Naive thymus-derived CD4-positive, alpha-beta T cell (primary cell): ENCODE data around the gene LYST. TPM values are rescaled to one million over a fixed set of nuclear protein-coding genes. Genes with fewer than 3 reads are reported as not detected.

Source experiments
- ATAC-seq: fragments of 150-1000 bp; cut with Tn5 transposase; 2 replicates; pipeline ENCODE4 v1.10.0; 2021; ENCODE audit warnings: mild to moderate bottlenecking, moderate library complexity
- CTCF ChIA-PET: fragments of 350-600 bp; sonication (Branson Sonifier 250); formaldehyde crosslinking; loops from one replicate; lab custom pipeline; 2021; ENCODE audit warnings: antibody characterized with exemption; lab: Charles Lee
- POLR2A ChIA-PET: fragments of 350-600 bp; sonication (Branson Sonifier 250); formaldehyde crosslinking; loops from one replicate; lab custom pipeline; 2021; ENCODE audit warnings: antibody characterized with exemption, inconsistent platforms; lab: Charles Lee
- DNase-seq, 9 donors: peaks; one replicate each; pipeline versions ENCODE4 v3.0.0 to v3.0.0-alpha.2; 2020 to 2022; ENCODE audit warnings: mixed read lengths in 1 of 9
- H3K27ac ChIP-seq: one replicate; pipeline ENCODE4 v1.7.0; 2013; ENCODE audit warnings: mild to moderate bottlenecking, low read depth, low read length, moderate library complexity
- H3K27me3 ChIP-seq, 2 donors: one replicate each; pipeline ENCODE4 v1.7.0; 2013; ENCODE audit warnings: low read length in 2 of 2, mild to moderate bottlenecking in 2 of 2, moderate library complexity in 2 of 2; ENCODE audit not compliant: control insufficient read depth in 2 of 2, insufficient read depth in 2 of 2
- H3K36me3 ChIP-seq, 3 experiments: 1 replicate in 2 of 3; 2 replicates in 1 of 3; pipeline ENCODE4 v1.7.0; 2013; ENCODE audit warnings: low read length in 3 of 3, mild to moderate bottlenecking in 3 of 3, moderate library complexity in 1 of 3; ENCODE audit not compliant: insufficient read depth in 3 of 3, control insufficient read depth in 2 of 3
- H3K4me1 ChIP-seq, 2 donors: one replicate each; pipeline ENCODE4 v1.7.0; 2013; ENCODE audit warnings: low read length in 2 of 2, mild to moderate bottlenecking in 2 of 2, moderate library complexity in 1 of 2; ENCODE audit not compliant: control insufficient read depth in 2 of 2, insufficient read depth in 2 of 2
- H3K4me3 ChIP-seq: 2 replicates; pipeline ENCODE4 v1.7.0; 2013; ENCODE audit warnings: mild to moderate bottlenecking, low read length
- H3K9me3 ChIP-seq, 3 experiments: 1 replicate in 2 of 3; 2 replicates in 1 of 3; pipeline ENCODE4 v1.7.0; 2013; ENCODE audit warnings: low read length in 3 of 3; ENCODE audit not compliant: control insufficient read depth in 2 of 3
- H3K27ac Mint-ChIP-seq, 9 donors: one replicate each; pipeline ENCODE4 v1.8.0; 2020 to 2022; ENCODE audit warnings: mixed read lengths in 9 of 9, mild to moderate bottlenecking in 8 of 9, moderate library complexity in 5 of 9, inconsistent platforms in 2 of 9
- H3K27me3 Mint-ChIP-seq, 5 donors: one replicate each; pipeline ENCODE4 v1.8.0; 2021 to 2022; ENCODE audit warnings: mixed read lengths in 5 of 5, mild to moderate bottlenecking in 1 of 5
- H3K36me3 Mint-ChIP-seq, 5 donors: one replicate each; pipeline ENCODE4 v1.8.0; 2020 to 2022; ENCODE audit warnings: mixed read lengths in 5 of 5, mild to moderate bottlenecking in 3 of 5, inconsistent platforms in 1 of 5
- H3K4me1 Mint-ChIP-seq, 7 donors: one replicate each; pipeline ENCODE4 v1.8.0; 2020 to 2022; ENCODE audit warnings: mixed read lengths in 7 of 7, mild to moderate bottlenecking in 3 of 7, inconsistent platforms in 1 of 7
- H3K4me3 Mint-ChIP-seq, 10 donors: one replicate each; pipeline ENCODE4 v1.8.0; 2020 to 2022; ENCODE audit warnings: mild to moderate bottlenecking in 10 of 10, mixed read lengths in 10 of 10, moderate library complexity in 6 of 10, inconsistent platforms in 2 of 10
- H3K9me3 Mint-ChIP-seq, 11 donors: one replicate each; pipeline ENCODE4 v1.8.0; 2020 to 2022; ENCODE audit warnings: mixed read lengths in 11 of 11, mild to moderate bottlenecking in 4 of 11, inconsistent platforms in 1 of 11, moderate library complexity in 1 of 11
- intact Hi-C, 2 donors: fragments of 100-400 bp; cut with micrococcal nuclease; formaldehyde crosslinking; loops; one replicate each; pipeline ENCODE4 v1.15.1; 2023
- polyA plus RNA-seq, 2 donors: library from polyadenylated mRNA; unstranded; fragments of 300-500 nt; fragmentation: Illumina TruSeq; gene quantifications; one replicate each; pipeline ENCODE4 v1.2.3, GENCODE V29; 2021
- total RNA-seq, 6 experiments: library from RNA in 5 of 6; stranded (reverse) in 5 of 6; gene quantifications; 1 replicate in 5 of 6; 2 replicates in 1 of 6; pipeline ENCODE4 v1.2.3 and lab custom pipeline; 2021 to 2026

LYST gene
- total and polyA plus RNA-seq, 7 experiments from 2014 or later, result 5.7 to 98.1 (median 27.8) TPM

DNA sequence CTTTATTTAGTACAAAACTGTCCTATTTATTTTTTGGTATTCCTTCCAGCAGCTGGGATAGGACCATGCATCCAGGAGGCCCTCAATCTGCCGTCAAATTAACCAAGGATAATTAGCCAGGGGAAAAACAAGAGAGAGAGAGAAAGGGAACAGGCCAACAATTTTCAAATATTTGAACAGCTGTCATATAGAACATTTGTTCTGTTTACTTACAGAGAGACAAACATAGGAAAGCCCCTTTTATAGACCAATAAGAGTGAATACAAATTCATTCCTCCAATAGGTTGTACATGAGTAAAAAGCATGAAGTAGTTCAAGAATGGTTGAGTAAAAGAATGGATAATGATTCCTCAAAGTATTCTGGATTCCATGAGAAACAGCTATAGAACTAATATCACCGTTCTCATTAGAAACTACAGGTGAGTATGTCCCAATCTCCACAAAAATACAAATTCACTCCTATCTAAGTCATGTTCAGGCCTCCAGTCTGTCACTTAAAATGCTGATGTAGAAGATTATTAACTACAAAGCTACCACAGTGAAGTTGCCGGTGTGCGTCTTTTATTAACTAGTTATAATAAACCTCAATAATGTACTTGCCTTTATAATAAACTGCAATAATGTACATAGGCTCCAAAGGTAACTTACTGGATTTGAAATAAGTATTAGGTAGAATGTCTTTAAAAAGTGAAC lies 152.4 kb downstream of the LYST start:
- POLR2A ChIA-PET, result no interaction called here
- CTCF ChIA-PET, result no interaction called here
- Mint-ChIP-seq H3K27me3 (no peaks in the 10 kb centered on the region), H3K4me3 (no peak overlapping the region), H3K9me3 (no peaks in the 10 kb centered on the region), H3K36me3 (peaks cover 6 to 52% (median 13%) of the 10 kb centered on the region in 5 donors), H3K27ac (no peak overlapping the region), H3K4me1 (no peaks in the 10 kb centered on the region)
- Histone ChIP-seq H3K4me3 (no peak overlapping the region), H3K27ac (no peak overlapping the region), H3K27me3 (no peaks in the 10 kb centered on the region), H3K4me1 (no peaks in the 10 kb centered on the region), H3K9me3 (no peaks in the 10 kb centered on the region), H3K36me3 (peaks cover 0 to 19% (median 7%) of the 10 kb centered on the region in 3 experiments)
- no peak for DNase-seq
- no peak for ATAC-seq
- intact Hi-C loops, result no loop called here

DNA sequence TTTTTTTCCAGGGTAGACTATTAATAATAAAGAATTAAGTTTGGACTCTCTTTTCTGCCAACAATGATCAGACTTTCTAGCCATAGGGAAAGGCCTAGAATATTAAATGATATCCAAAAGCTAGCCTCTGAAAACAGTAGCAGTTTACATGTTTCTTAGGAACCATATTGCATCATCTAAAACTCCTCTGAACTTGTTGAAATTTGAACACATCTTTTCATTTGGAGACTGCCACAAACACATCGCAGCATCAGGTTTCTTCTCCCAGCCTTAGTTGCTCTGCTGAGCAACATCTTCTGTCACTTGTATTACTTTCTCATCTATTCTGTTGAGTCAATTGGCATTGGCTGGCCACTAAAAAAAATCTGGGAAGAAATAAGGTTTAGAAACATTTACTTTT lies 153.9 kb downstream of the LYST start:
- Mint-ChIP-seq H3K27me3 (no peaks in the 10 kb centered on the region), H3K27ac (peak overlapping the region in 1 of 9 donors; percentile 63), H3K4me1 (no peaks in the 10 kb centered on the region), H3K36me3 (peaks cover 6 to 62% (median 19%) of the 10 kb centered on the region in 5 donors), H3K4me3 (no peak overlapping the region), H3K9me3 (no peaks in the 10 kb centered on the region)
- ChIA-PET CTCF (interaction anchor here (0.9 kb wide), 1 partner anchor 18 kb away, joined by 5 read pairs; no protein-coding TSS in a partner anchor), POLR2A (no interaction called here)
- DNase-seq (no peak), ATAC-seq (no peak)
- intact Hi-C loops, result no loop called here
- H3K4me3 ChIP-seq, result no peak overlapping the region
- H3K9me3 ChIP-seq, result no peaks in the 10 kb centered on the region
- no peaks in the 10 kb centered on the region for H3K27me3 ChIP-seq
- peaks cover 5 to 26% (median 16%) of the 10 kb centered on the region in 3 experiments for H3K36me3 ChIP-seq
- no peak overlapping the region for H3K27ac ChIP-seq
- H3K4me1 ChIP-seq, result no peaks in the 10 kb centered on the region

DNA sequence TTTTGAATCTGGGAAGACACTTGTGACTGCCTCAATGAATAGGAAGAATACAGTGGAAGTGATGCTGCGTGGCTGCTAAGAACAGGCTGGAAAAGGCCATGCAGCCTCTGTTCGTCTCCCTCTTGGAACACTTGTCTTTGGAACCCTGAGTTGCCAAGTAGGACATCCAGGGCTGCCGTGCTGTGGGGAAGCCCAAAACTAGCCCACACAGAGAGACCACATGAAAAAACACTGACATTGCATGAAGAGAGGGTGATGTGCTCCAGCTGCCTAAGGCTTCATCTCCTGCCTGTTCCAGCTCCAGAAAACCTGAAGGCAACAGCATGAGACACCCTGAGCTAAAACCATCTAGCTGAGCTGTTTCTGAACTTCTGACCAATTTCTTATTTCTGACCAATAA lies 156.0 kb downstream of the LYST start:
- no peak overlapping the region for H3K4me3 Mint-ChIP-seq
- Histone ChIP-seq H3K27ac (no peak overlapping the region), H3K36me3 (peaks cover 7 to 29% (median 16%) of the 10 kb centered on the region in 3 experiments), H3K4me3 (no peak overlapping the region), H3K27me3 (no peaks in the 10 kb centered on the region), H3K4me1 (no peaks in the 10 kb centered on the region), H3K9me3 (no peaks in the 10 kb centered on the region)
- no peak overlapping the region for H3K27ac Mint-ChIP-seq
- DNase-seq, result no peak
- intact Hi-C loops, result no loop called here
- peaks cover 4 to 62% (median 24%) of the 10 kb centered on the region in 5 donors for H3K36me3 Mint-ChIP-seq
- no peak for ATAC-seq
- no peaks in the 10 kb centered on the region for H3K27me3 Mint-ChIP-seq
- no peaks in the 10 kb centered on the region for H3K4me1 Mint-ChIP-seq
- no peaks in the 10 kb centered on the region for H3K9me3 Mint-ChIP-seq
- ChIA-PET CTCF (interaction anchor here (1.0 kb wide), 1 partner anchor 261 kb away, joined by 3 read pairs; no protein-coding TSS in a partner anchor), POLR2A (no interaction called here)

DNA sequence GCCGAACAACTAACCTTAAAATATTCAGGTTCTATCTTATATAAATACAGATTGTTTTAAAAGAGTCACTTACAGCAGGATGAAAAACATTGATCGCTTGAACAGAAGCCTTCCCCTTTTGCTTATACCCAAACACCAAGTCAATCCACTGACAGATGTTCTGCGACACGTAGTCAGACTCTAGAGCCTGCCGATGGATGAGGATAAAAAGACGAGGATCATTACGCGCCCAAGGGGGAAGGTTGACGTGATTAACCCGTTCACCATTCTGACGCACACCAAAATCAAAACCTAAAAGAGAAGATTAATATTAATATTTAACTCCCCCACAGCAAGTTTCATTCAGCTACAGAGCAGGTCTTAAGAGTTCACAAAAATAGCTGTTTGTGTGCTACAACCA lies 157.7 kb downstream of the LYST start:
- intact Hi-C loops, result no loop called here
- Mint-ChIP-seq H3K4me3 (no peak overlapping the region), H3K4me1 (peaks cover 0 to 3% (median 0%) of the 10 kb centered on the region in 7 donors), H3K36me3 (peaks cover 0 to 54% (median 21%) of the 10 kb centered on the region in 5 donors), H3K9me3 (no peaks in the 10 kb centered on the region), H3K27me3 (no peaks in the 10 kb centered on the region), H3K27ac (no peak overlapping the region)
- H3K27me3 ChIP-seq, result no peaks in the 10 kb centered on the region
- no peaks in the 10 kb centered on the region for H3K4me1 ChIP-seq
- H3K27ac ChIP-seq, result no peak overlapping the region
- H3K4me3 ChIP-seq, result no peak overlapping the region
- DNase-seq, result no peak
- no peaks in the 10 kb centered on the region for H3K9me3 ChIP-seq
- no peak for ATAC-seq
- peaks cover 7 to 17% (median 9%) of the 10 kb centered on the region in 3 experiments for H3K36me3 ChIP-seq
- CTCF ChIA-PET, result no interaction called here
- POLR2A ChIA-PET, result no interaction called here

DNA sequence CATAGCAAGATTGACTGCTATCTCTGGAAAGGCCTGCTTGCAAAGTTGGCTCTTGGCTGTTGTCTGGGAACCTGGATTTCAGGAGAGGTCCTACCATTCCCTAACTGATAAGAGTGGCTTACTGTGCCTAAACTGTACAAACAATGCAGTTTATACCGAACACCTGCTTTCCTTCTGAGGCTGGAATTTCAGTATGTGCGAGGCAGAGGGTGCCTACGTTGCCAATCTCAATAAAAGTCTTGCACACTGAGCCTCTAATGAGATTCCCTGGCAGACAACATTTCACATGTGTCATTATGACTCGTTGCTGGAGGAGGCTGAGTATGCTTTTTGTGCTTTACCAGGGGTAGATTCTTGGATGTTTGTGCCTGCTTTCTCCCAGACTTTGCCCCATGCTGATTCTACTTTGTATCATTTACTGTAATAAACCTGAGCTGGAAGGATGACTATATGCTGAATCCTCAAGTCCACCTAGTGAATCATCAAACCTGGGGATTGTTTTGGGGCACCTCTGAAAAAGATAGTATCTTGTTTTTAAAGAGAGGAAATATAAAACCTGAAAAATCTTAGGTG lies 158.2 kb downstream of the LYST start:
- H3K9me3 ChIP-seq, result no peaks in the 10 kb centered on the region
- H3K9me3 Mint-ChIP-seq, result no peaks in the 10 kb centered on the region
- no peak for ATAC-seq
- peaks cover 0 to 57% (median 21%) of the 10 kb centered on the region in 5 donors for H3K36me3 Mint-ChIP-seq
- H3K27ac Mint-ChIP-seq, result no peak overlapping the region
- H3K4me1 ChIP-seq, result no peaks in the 10 kb centered on the region
- no peak overlapping the region for H3K4me3 Mint-ChIP-seq
- no peak overlapping the region for H3K27ac ChIP-seq
- intact Hi-C loops, result no loop called here
- H3K27me3 ChIP-seq, result no peaks in the 10 kb centered on the region
- DNase-seq, result no peak
- H3K36me3 ChIP-seq, result peaks cover 7 to 17% (median 9%) of the 10 kb centered on the region in 3 experiments
- H3K4me1 Mint-ChIP-seq, result peaks cover 0 to 3% (median 0%) of the 10 kb centered on the region in 7 donors
- ChIA-PET POLR2A (no interaction called here), CTCF (no interaction called here)
- no peaks in the 10 kb centered on the region for H3K27me3 Mint-ChIP-seq
- no peak overlapping the region for H3K4me3 ChIP-seq

DNA sequence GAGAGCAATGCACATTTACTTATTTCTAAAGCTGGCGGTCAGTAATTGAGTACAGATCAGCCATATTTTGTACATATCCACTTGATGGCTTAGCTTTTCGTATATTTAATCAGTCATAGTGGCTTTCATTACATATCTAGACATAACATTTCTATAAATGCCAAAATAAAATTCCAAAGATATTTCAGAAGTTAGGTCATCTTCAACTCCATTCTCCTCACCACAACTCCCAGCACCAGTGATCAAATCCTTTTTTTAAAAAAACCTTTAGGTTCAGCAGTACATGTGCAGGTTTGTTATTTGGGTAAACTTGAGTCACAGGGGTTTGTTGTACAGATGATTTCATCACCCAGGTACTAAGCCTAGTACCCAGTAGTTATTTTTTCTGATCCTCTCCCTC lies 163.2 kb downstream of the LYST start:
- Histone ChIP-seq H3K4me1 (no peaks in the 10 kb centered on the region), H3K27ac (no peak overlapping the region), H3K9me3 (no peaks in the 10 kb centered on the region), H3K4me3 (no peak overlapping the region), H3K36me3 (peaks cover 2 to 25% (median 22%) of the 10 kb centered on the region in 3 experiments), H3K27me3 (no peaks in the 10 kb centered on the region)
- peaks cover 0 to 9% (median 0%) of the 10 kb centered on the region in 7 donors for H3K4me1 Mint-ChIP-seq
- intact Hi-C loops, result no loop called here
- H3K27me3 Mint-ChIP-seq, result no peaks in the 10 kb centered on the region
- no peak overlapping the region for H3K27ac Mint-ChIP-seq
- POLR2A ChIA-PET, result no interaction called here
- ATAC-seq (no peak), DNase-seq (no peak)
- H3K4me3 Mint-ChIP-seq, result no peak overlapping the region
- CTCF ChIA-PET, result interaction anchor here (0.8 kb wide), 1 partner anchor 190 kb away, joined by 3 read pairs; no protein-coding TSS in a partner anchor
- H3K36me3 Mint-ChIP-seq, result peaks cover 22 to 68% (median 55%) of the 10 kb centered on the region in 5 donors
- H3K9me3 Mint-ChIP-seq, result no peaks in the 10 kb centered on the region
